HepG2 (cell line): Measurements from ENCODE around the gene ANAPC2. TPM values are rescaled to one million over a fixed set of nuclear protein-coding genes. Genes with fewer than 3 reads are reported as not detected.
A peak's percentile ranks its signal among the peaks of the same experiment; 100 is the strongest.

Source experiments
- BRCA1 ChIP-seq: sonication (generic); formaldehyde crosslinking; IDR thresholded peaks from 2 replicates; pipeline ENCODE4 v1.4.0; 2020; ENCODE audit warnings: missing genetic modification reagents
- GATAD2A ChIP-seq: IDR thresholded peaks from 2 replicates; pipeline ENCODE4 v1.6.1; 2016
- GLI4 ChIP-seq: sonication (generic); formaldehyde crosslinking; IDR thresholded peaks from 2 replicates; pipeline ENCODE4 v1.5.1; 2020; ENCODE audit warnings: missing genetic modification reagents, mild to moderate bottlenecking, moderate library complexity, borderline replicate concordance
- HDAC2 ChIP-seq: sonication (generic); formaldehyde crosslinking; IDR thresholded peaks from 2 replicates; pipeline ENCODE4 v1.4.0; 2020; ENCODE audit warnings: missing genetic modification reagents
- HIVEP1 ChIP-seq: sonication (generic); formaldehyde crosslinking; IDR thresholded peaks from 2 replicates; pipeline ENCODE4 v1.4.0; 2020; ENCODE audit warnings: mild to moderate bottlenecking, missing genetic modification reagents
- HNRNPK ChIP-seq: fragments of 200-400 bp; formaldehyde crosslinking; IDR thresholded peaks from 2 replicates; pipeline ENCODE4 v1.6.1; 2018; ENCODE audit warnings: low read length, low read depth, moderate library complexity, mild to moderate bottlenecking; ENCODE audit not compliant: poor library complexity, severe bottlenecking
- HOXA9 ChIP-seq: sonication (generic); formaldehyde crosslinking; IDR thresholded peaks from 2 replicates; pipeline ENCODE4 v1.8.1; 2022; ENCODE audit warnings: missing genetic modification reagents, mild to moderate bottlenecking, moderate library complexity, borderline replicate concordance
- MNT ChIP-seq: fragments of 450-650 bp; IDR thresholded peaks from 2 replicates; pipeline ENCODE4 v1.6.1; 2016
- NR0B2 ChIP-seq: sonication (generic); formaldehyde crosslinking; IDR thresholded peaks from 2 replicates; pipeline ENCODE4 v1.4.0; 2020; ENCODE audit warnings: mild to moderate bottlenecking, missing genetic modification reagents
- SRSF1 ChIP-seq: fragments of 200-400 bp; formaldehyde crosslinking; optimal IDR thresholded peaks from 2 replicates; pipeline ENCODE3; 2017; ENCODE audit warnings: mild to moderate bottlenecking, low read depth, low read length, moderate library complexity
- YEATS2 ChIP-seq: sonication (generic); formaldehyde crosslinking; IDR thresholded peaks from 2 replicates; pipeline ENCODE4 v1.4.0; 2020; ENCODE audit warnings: missing genetic modification reagents, borderline replicate concordance
- ZFY ChIP-seq: sonication (generic); formaldehyde crosslinking; IDR thresholded peaks from 2 replicates; pipeline ENCODE4 v1.4.0; 2020; ENCODE audit warnings: missing genetic modification reagents
- ZNF484 ChIP-seq: sonication (generic); formaldehyde crosslinking; IDR thresholded peaks from 2 replicates; pipeline ENCODE4 v1.5.1; 2020; ENCODE audit warnings: mild to moderate bottlenecking, low read depth, missing genetic modification reagents, borderline replicate concordance
- ZNF678 ChIP-seq: sonication (generic); formaldehyde crosslinking; IDR thresholded peaks from 2 replicates; pipeline ENCODE4 v1.4.0; 2020; ENCODE audit warnings: mild to moderate bottlenecking, missing genetic modification reagents
- ZNF891 ChIP-seq: sonication (generic); formaldehyde crosslinking; IDR thresholded peaks from 2 replicates; pipeline ENCODE4 v1.5.0; 2020; ENCODE audit warnings: mild to moderate bottlenecking, missing genetic modification reagents
- polyA plus RNA-seq, 8 experiments: library from polyadenylated mRNA; depleted of rRNA in 3 of 8; stranded (reverse) in 7 of 8; unstranded in 1 of 8; fragments of >200 nt; fragmentation: Illumina TruSeq in 4 of 8; extraction: Trizol in 4 of 8; gene quantifications; 2 replicates each; pipeline versions ENCODE4 v1.2.1 to v1.2.3, GENCODE V29; 2011 to 2016; ENCODE audit warnings: low read depth in 4 of 8, missing spikeins in 1 of 8, mixed read lengths in 1 of 8; ENCODE audit not compliant: insufficient read depth in 1 of 8
- total RNA-seq, 5 experiments: library from RNA; depleted of rRNA; stranded (reverse); fragments of >200 nt; fragmentation: Illumina TruSeq; extraction: Trizol; gene quantifications; 2 replicates each; pipeline ENCODE4 v1.2.3, GENCODE V29; 2016; ENCODE audit warnings: low read depth in 1 of 5
- TF ChIP-seq, protein P1 (sequence below): sonication (generic); formaldehyde crosslinking; IDR thresholded peaks from 2 replicates; pipeline ENCODE4 v1.4.0; 2020; ENCODE audit warnings: missing genetic modification reagents, borderline replicate concordance
- TF ChIP-seq, protein P2 (sequence below): sonication (generic); formaldehyde crosslinking; conservative IDR thresholded peaks from 2 replicates; pipeline ENCODE4 v1.4.0; 2020; ENCODE audit warnings: mild to moderate bottlenecking, missing genetic modification reagents, moderate library complexity
- TF ChIP-seq, protein P3 (sequence below): sonication (generic); formaldehyde crosslinking; IDR thresholded peaks from 2 replicates; pipeline ENCODE4 v1.4.0; 2020; ENCODE audit warnings: mild to moderate bottlenecking, missing genetic modification reagents

Gene ANAPC2
- total and polyA plus RNA-seq, 2 of the 13 experiments (the other 11 are each of a cell fraction or from before 2014, with no cell fraction given), result 12.3 to 15.4 TPM

GRCh38 chr9:137223078-137223970 is 35.0 kb upstream of the ANAPC2 start (continued):
- TF ChIP-seq SRSF1, result peak; percentile 37
- TF ChIP-seq HDAC2 (CRISPR knock-in tag), result 0 out of 2 replicates have a peak, but pooled peaks have one; percentile 7
- peak; percentile 53; the same call in 1 of the 2 replicates for TF ChIP-seq HIVEP1 (CRISPR knock-in tag)
- TF ChIP-seq, protein P1, sequence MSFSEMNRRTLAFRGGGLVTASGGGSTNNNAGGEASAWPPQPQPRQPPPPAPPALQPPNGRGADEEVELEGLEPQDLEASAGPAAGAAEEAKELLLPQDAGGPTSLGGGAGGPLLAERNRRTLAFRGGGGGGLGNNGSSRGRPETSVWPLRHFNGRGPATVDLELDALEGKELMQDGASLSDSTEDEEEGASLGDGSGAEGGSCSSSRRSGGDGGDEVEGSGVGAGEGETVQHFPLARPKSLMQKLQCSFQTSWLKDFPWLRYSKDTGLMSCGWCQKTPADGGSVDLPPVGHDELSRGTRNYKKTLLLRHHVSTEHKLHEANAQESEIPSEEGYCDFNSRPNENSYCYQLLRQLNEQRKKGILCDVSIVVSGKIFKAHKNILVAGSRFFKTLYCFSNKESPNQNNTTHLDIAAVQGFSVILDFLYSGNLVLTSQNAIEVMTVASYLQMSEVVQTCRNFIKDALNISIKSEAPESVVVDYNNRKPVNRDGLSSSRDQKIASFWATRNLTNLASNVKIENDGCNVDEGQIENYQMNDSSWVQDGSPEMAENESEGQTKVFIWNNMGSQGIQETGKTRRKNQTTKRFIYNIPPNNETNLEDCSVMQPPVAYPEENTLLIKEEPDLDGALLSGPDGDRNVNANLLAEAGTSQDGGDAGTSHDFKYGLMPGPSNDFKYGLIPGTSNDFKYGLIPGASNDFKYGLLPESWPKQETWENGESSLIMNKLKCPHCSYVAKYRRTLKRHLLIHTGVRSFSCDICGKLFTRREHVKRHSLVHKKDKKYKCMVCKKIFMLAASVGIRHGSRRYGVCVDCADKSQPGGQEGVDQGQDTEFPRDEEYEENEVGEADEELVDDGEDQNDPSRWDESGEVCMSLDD (CRISPR knock-in tag), result no peak
- peak; percentile 39; the same call in 1 of the 2 replicates for TF ChIP-seq MNT
- TF ChIP-seq GLI4 (CRISPR knock-in tag), result no peak
- TF ChIP-seq GATAD2A (CRISPR knock-in tag), result no peak
- TF ChIP-seq ZFY (CRISPR knock-in tag), result peak; percentile 62
- TF ChIP-seq HNRNPK, result no peak
- TF ChIP-seq ZNF484 (CRISPR knock-in tag), result no peak
- TF ChIP-seq HOXA9 (CRISPR knock-in tag), result no peak
- no peak for TF ChIP-seq ZNF891 (CRISPR knock-in tag)
- TF ChIP-seq, protein P2, sequence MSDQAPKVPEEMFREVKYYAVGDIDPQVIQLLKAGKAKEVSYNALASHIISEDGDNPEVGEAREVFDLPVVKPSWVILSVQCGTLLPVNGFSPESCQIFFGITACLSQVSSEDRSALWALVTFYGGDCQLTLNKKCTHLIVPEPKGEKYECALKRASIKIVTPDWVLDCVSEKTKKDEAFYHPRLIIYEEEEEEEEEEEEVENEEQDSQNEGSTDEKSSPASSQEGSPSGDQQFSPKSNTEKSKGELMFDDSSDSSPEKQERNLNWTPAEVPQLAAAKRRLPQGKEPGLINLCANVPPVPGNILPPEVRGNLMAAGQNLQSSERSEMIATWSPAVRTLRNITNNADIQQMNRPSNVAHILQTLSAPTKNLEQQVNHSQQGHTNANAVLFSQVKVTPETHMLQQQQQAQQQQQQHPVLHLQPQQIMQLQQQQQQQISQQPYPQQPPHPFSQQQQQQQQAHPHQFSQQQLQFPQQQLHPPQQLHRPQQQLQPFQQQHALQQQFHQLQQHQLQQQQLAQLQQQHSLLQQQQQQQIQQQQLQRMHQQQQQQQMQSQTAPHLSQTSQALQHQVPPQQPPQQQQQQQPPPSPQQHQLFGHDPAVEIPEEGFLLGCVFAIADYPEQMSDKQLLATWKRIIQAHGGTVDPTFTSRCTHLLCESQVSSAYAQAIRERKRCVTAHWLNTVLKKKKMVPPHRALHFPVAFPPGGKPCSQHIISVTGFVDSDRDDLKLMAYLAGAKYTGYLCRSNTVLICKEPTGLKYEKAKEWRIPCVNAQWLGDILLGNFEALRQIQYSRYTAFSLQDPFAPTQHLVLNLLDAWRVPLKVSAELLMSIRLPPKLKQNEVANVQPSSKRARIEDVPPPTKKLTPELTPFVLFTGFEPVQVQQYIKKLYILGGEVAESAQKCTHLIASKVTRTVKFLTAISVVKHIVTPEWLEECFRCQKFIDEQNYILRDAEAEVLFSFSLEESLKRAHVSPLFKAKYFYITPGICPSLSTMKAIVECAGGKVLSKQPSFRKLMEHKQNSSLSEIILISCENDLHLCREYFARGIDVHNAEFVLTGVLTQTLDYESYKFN, result peak; percentile 39; the same call in 1 of the 2 replicates
- TF ChIP-seq NR0B2 (CRISPR knock-in tag), result peak; percentile 51; the same call in 1 of the 2 replicates
- no peak; the same call in 1 of the 2 replicates for TF ChIP-seq YEATS2 (CRISPR knock-in tag)
- TF ChIP-seq, protein P3, sequence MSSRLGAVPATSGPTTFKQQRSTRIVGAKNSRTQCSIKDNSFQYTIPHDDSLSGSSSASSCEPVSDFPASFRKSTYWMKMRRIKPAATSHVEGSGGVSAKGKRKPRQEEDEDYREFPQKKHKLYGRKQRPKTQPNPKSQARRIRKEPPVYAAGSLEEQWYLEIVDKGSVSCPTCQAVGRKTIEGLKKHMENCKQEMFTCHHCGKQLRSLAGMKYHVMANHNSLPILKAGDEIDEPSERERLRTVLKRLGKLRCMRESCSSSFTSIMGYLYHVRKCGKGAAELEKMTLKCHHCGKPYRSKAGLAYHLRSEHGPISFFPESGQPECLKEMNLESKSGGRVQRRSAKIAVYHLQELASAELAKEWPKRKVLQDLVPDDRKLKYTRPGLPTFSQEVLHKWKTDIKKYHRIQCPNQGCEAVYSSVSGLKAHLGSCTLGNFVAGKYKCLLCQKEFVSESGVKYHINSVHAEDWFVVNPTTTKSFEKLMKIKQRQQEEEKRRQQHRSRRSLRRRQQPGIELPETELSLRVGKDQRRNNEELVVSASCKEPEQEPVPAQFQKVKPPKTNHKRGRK (CRISPR knock-in tag), result no peak
- TF ChIP-seq BRCA1, result no peak
- 0 out of 2 replicates have a peak, but pooled peaks have one; percentile 49 for TF ChIP-seq ZNF678
